PC-3 (cell line): Measurements from ENCODE around the gene FGGY. TPM values are rescaled to one million over a fixed set of nuclear protein-coding genes. Genes with fewer than 3 reads are reported as not detected.

Source experiments
- ATAC-seq: fragments of 200-7000 bp; cut with Tn5 transposase; 2 replicates; pipeline ENCODE4 v1.9.1; 2020; ENCODE audit warnings: mild to moderate bottlenecking, moderate library complexity
- BruUV-seq: library from RNA; stranded (reverse); fragments of 400-500 nt; replicated peaks from 2 replicates; lab custom pipeline; 2021; lab: Mats Ljungman, UMichigan
- CTCF ChIA-PET: fragments of 300-600 bp; sonication (Branson Sonifier 250); formaldehyde crosslinking; loops from one replicate; lab custom pipeline; 2022; ENCODE audit warnings: antibody characterized with exemption; lab: Charles Lee
- POLR2A ChIA-PET: fragments of 300-600 bp; sonication (Branson Sonifier 250); formaldehyde crosslinking; loops from one replicate; lab custom pipeline; 2022; ENCODE audit warnings: antibody characterized with exemption; ENCODE audit not compliant: unreplicated experiment; lab: Charles Lee
- DNase-seq: peaks from one replicate; pipeline ENCODE4 v3.0.0-alpha.2; 2015
- H2AFZ ChIP-seq: fragments of 300-600 bp; sonication (generic); 2 replicates; pipeline ENCODE4 v1.6.0; 2016; ENCODE audit warnings: antibody characterized with exemption, low read length
- H3F3A ChIP-seq: fragments of 300-600 bp; sonication (generic); one replicate; pipeline ENCODE4 v1.6.0; 2017; ENCODE audit warnings: antibody characterized with exemption, low read length, control low read depth, mild to moderate bottlenecking; ENCODE audit not compliant: unreplicated experiment
- H3K27ac ChIP-seq: fragments of 300-600 bp; sonication (generic); 2 replicates; pipeline ENCODE4 v1.5.1; 2016; ENCODE audit warnings: mild to moderate bottlenecking, low read length
- H3K27me3 ChIP-seq: fragments of 300-600 bp; sonication (generic); 2 replicates; pipeline ENCODE4 v1.6.1; 2016; ENCODE audit warnings: low read length, mixed read lengths
- H3K36me3 ChIP-seq: fragments of 300-600 bp; sonication (generic); 2 replicates; pipeline ENCODE4 v1.6.1; 2016; ENCODE audit warnings: low read depth, mixed run types, low read length, mixed read lengths
- H3K4me1 ChIP-seq: fragments of 300-600 bp; sonication (generic); 2 replicates; pipeline ENCODE4 v1.5.1; 2016; ENCODE audit warnings: low read length; ENCODE audit not compliant: insufficient read depth
- H3K4me2 ChIP-seq: fragments of 300-600 bp; sonication (generic); 2 replicates; pipeline ENCODE4 v1.6.0; 2016; ENCODE audit warnings: low read length
- H3K4me3 ChIP-seq: fragments of 300-600 bp; sonication (generic); 2 replicates; pipeline ENCODE4 v1.5.1; 2016; ENCODE audit warnings: mild to moderate bottlenecking, low read length, mixed read lengths
- H3K79me2 ChIP-seq: fragments of 300-600 bp; sonication (generic); 2 replicates; pipeline ENCODE4 v1.6.1; 2017; ENCODE audit warnings: low read length, mixed read lengths
- H3K9ac ChIP-seq: fragments of 300-600 bp; sonication (generic); 2 replicates; pipeline ENCODE4 v1.6.0; 2016; ENCODE audit warnings: mild to moderate bottlenecking, low read length
- H3K9me2 ChIP-seq: fragments of 300-600 bp; sonication (generic); replicated peaks from 2 replicates; pipeline ENCODE4 v1.6.1; 2016; ENCODE audit warnings: mixed run types, low read length, mixed read lengths
- H3K9me3 ChIP-seq: fragments of 300-600 bp; sonication (generic); 2 replicates; pipeline ENCODE4 v1.6.1; 2016; ENCODE audit warnings: low read length, mixed read lengths
- H4K20me1 ChIP-seq: fragments of 300-600 bp; sonication (generic); 2 replicates; pipeline ENCODE4 v1.6.1; 2016; ENCODE audit warnings: low read length, mixed read lengths
- EZH2 ChIP-seq: fragments of 300-600 bp; sonication (generic); IDR thresholded peaks from one replicate; pipeline ENCODE4 v1.6.1; 2017; ENCODE audit warnings: antibody characterized with exemption, mild to moderate bottlenecking, low read length; ENCODE audit not compliant: unreplicated experiment
- EZH2phosphoT487 ChIP-seq: fragments of 300-600 bp; sonication (generic); IDR thresholded peaks from 2 replicates; pipeline ENCODE4 v1.6.1; 2018; ENCODE audit warnings: mild to moderate bottlenecking, antibody characterized with exemption, low read length, borderline replicate concordance
- intact Hi-C: fragments of 100-400 bp; cut with micrococcal nuclease; formaldehyde crosslinking; loops from 2 replicates; pipeline ENCODE4 v1.9.0; 2023
- total RNA-seq: library from RNA; depleted of rRNA; stranded (reverse); fragments of >200 nt; gene quantifications from 2 replicates; pipeline ENCODE4 v1.2.3, GENCODE V29; 2014
- TF ChIP-seq, protein P1 (sequence below): fragments of 300-600 bp; sonication (generic); conservative IDR thresholded peaks from 2 replicates; pipeline ENCODE4 v1.5.1; 2017; ENCODE audit warnings: antibody characterized with exemption, low read depth, mild to moderate bottlenecking, low read length

Gene FGGY
- total RNA-seq, 1 experiment from 2014 or later: 7.4 TPM

- intact Hi-C loops: no loop called here
- ATAC-seq: no peak
Measured at GRCh38 chr1:59670662-59671061, 373.8 kb downstream of the FGGY start.

DNA sequence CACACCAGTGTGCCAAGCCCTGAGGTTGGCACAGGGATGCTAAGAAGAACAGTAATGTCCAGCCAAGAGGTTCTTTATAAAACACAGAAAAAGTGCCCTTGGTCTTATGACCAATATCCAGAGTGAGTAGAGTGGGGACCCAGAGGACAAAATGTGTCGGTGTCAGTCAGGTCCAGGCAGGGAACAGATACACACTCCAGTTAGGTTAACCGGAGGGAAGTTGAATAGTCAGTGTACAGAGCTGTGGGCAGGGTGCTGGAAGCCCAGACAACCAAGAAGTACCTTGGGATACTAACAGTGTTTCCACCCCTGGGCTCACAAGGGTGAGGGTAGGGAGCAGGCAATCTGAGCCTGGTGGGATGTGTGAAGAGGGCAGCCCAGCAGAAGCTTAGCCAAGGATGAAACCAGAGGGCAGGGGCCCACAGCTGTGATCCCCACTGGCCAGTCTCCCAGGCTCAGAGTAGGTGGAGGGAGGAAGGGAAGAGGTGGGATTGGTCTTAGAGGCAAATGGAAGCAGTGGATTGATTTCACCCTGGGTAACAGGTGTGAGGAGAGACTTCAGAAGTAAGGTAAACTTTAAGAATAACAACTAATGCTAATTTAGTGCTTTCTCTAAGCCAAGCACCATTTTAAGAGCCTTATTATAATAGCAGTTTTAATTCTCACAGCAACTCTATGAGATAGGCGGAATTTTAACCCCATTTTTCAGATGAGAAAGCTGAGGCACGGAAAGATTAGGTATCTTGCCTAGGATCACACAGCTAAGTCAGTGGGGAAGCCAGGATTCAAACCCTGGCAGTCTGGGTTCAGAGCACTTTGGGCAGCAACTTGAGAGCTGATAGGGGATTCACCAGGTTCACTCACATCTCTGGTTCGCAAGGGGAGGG lies 374.4 kb downstream of the FGGY start:
- ATAC-seq (no peak), DNase-seq (no peak)
- Histone ChIP-seq H3F3A (no peaks in the 10 kb centered on the region), H3K79me2 (no peaks in the 10 kb centered on the region), H3K4me2 (no peak overlapping the region), H2AFZ (no peak overlapping the region), H3K9me2 (no peaks in the 10 kb centered on the region), H3K27ac (no peak overlapping the region), H3K9ac (no peak overlapping the region), H3K4me3 (no peak overlapping the region), H3K9me3 (no peaks in the 10 kb centered on the region), H3K36me3 (no peaks in the 10 kb centered on the region), H4K20me1 (no peaks in the 10 kb centered on the region), H3K27me3 (no peaks in the 10 kb centered on the region), H3K4me1 (no peaks in the 10 kb centered on the region; the same call in 1 of the 2 replicates)
- ChIA-PET CTCF (interaction anchor here (0.6 kb wide), 1 partner anchor 27 kb away, joined by 3 read pairs; no protein-coding TSS in a partner anchor), POLR2A (no interaction called here)
- BruUV-seq: no TSS peak
- TF ChIP-seq, protein P1, sequence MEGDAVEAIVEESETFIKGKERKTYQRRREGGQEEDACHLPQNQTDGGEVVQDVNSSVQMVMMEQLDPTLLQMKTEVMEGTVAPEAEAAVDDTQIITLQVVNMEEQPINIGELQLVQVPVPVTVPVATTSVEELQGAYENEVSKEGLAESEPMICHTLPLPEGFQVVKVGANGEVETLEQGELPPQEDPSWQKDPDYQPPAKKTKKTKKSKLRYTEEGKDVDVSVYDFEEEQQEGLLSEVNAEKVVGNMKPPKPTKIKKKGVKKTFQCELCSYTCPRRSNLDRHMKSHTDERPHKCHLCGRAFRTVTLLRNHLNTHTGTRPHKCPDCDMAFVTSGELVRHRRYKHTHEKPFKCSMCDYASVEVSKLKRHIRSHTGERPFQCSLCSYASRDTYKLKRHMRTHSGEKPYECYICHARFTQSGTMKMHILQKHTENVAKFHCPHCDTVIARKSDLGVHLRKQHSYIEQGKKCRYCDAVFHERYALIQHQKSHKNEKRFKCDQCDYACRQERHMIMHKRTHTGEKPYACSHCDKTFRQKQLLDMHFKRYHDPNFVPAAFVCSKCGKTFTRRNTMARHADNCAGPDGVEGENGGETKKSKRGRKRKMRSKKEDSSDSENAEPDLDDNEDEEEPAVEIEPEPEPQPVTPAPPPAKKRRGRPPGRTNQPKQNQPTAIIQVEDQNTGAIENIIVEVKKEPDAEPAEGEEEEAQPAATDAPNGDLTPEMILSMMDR: no peak
- TF ChIP-seq EZH2phosphoT487 (no peak), EZH2 (no peak)
- intact Hi-C loops: no loop called here

More at GRCh38 chr1:59670662-59671061, 373.8 kb downstream of the FGGY start:
- Histone ChIP-seq H3K36me3 (no peaks in the 10 kb centered on the region), H3F3A (no peaks in the 10 kb centered on the region), H3K9me3 (no peaks in the 10 kb centered on the region), H3K9me2 (no peaks in the 10 kb centered on the region), H4K20me1 (no peaks in the 10 kb centered on the region), H2AFZ (no peak overlapping the region), H3K79me2 (no peaks in the 10 kb centered on the region), H3K4me2 (no peak overlapping the region), H3K4me3 (no peak overlapping the region), H3K9ac (no peak overlapping the region), H3K27ac (no peak overlapping the region), H3K4me1 (no peaks in the 10 kb centered on the region; the same call in 1 of the 2 replicates), H3K27me3 (no peaks in the 10 kb centered on the region)
- no TSS peak for BruUV-seq
- DNase-seq: no peak
- ChIA-PET POLR2A (no interaction called here), CTCF (no interaction called here)
- TF ChIP-seq, protein P1: no peak
- TF ChIP-seq EZH2phosphoT487: no peak
- TF ChIP-seq EZH2: no peak

DNA sequence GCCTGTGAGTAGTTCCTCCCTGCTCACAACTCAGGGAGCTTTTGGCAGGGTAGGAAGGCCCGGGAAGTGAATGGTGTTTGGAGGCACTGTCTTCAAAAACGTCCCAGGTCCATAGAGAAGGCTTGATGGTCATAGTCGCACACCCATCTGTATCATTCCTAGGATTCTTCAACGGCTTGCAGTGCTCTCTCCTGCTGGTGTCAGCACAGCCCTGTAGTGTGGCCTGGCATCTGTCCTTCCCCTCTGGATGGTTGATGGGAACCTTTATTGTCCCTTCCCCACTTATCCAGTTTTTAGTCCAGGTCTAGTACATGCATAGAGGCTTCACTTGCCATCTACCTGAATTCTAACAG lies 375.0 kb downstream of the FGGY start:
- Histone ChIP-seq H3K27me3 (no peaks in the 10 kb centered on the region), H3K9me3 (no peaks in the 10 kb centered on the region), H2AFZ (no peak overlapping the region), H3K4me2 (no peak overlapping the region), H3K9me2 (no peaks in the 10 kb centered on the region), H3K9ac (no peak overlapping the region), H3F3A (no peaks in the 10 kb centered on the region), H4K20me1 (no peaks in the 10 kb centered on the region), H3K79me2 (no peaks in the 10 kb centered on the region), H3K36me3 (no peaks in the 10 kb centered on the region), H3K4me1 (no peaks in the 10 kb centered on the region; the same call in 1 of the 2 replicates), H3K27ac (no peak overlapping the region), H3K4me3 (no peak overlapping the region)
- ChIA-PET CTCF (no interaction called here), POLR2A (no interaction called here)
- intact Hi-C loops: no loop called here
- ATAC-seq: no peak
- no TSS peak for BruUV-seq
- DNase-seq: no peak
- TF ChIP-seq, protein P1: no peak
- TF ChIP-seq EZH2: no peak
- TF ChIP-seq EZH2phosphoT487: no peak
